ENCODE results near the gene GPR160.

The GPR160 gene

GRCh38 chr3:170037463-170038433 is at the start of gene GPR160:
GPR160 (plus strand) TSS chr3:170037995; CDS start chr3:170083973, 45,978 bp downstream.
- no peak within 1 kb of the TSS for H3K27ac ChIP-seq

DNA sequence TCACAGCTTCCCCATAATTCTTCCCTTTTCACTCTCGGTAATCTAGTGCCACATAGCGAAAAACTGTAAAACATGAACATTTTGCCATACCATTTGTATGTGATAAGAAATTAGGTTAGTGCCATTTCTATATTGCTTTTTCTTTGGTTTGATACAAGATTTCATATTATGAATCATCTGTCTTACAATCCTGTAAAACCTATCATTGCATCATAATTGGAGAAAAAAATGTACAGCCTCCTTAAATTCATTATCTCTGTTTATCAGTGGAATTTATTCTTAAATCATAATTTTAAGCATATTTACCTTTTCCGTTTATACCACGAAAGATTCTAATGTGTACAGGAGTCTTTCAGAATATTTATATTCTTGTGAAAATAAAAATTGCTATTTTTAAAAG is 47.4 kb upstream of the GPR160 start:
- Histone ChIP-seq H3K4me3 (no peak overlapping the region), H3K4me1 (no peaks in the 10 kb centered on the region), H3K9ac (no peak overlapping the region), H3K36me3 (peaks cover 73% of the 10 kb centered on the region), H3K27me3 (no peaks in the 10 kb centered on the region), H3K4me2 (no peak overlapping the region), H4K20me1 (no peaks in the 10 kb centered on the region), H3K27ac (no peak overlapping the region), H3K9me3 (no peaks in the 10 kb centered on the region)
- TF ChIP-seq Cebpa-rat (IDR thresholded peaks at IDR 0.05), result no peak

More at GRCh38 chr3:170037463-170038433, at the start of gene GPR160:
- Histone ChIP-seq H3K9me3 (peaks cover 14% of the 10 kb centered on the region; the same call in 1 of the 2 replicates), H3K27me3 (peaks cover 48% of the 10 kb centered on the region), H3K9ac (peak within 1 kb of the TSS; percentile 49), H3K4me2 (peak within 1 kb of the TSS; percentile 92), H4K20me1 (no peaks in the 10 kb centered on the region; the same call in 1 of the 2 replicates), H3K36me3 (no peaks in the 10 kb centered on the region), H3K4me1 (peaks cover 30% of the 10 kb centered on the region), H3K4me3 (peak within 1 kb of the TSS; percentile 79)
- no peak for TF ChIP-seq Cebpa-rat (IDR thresholded peaks at IDR 0.05)

GRCh38 chr3:169992156-169992555 is 45.6 kb upstream of the GPR160 start:
- Histone ChIP-seq H3K27me3 (no peaks in the 10 kb centered on the region), H3K4me1 (no peaks in the 10 kb centered on the region), H3K9me3 (no peaks in the 10 kb centered on the region), H3K4me3 (no peak overlapping the region), H3K36me3 (peaks cover 69% of the 10 kb centered on the region), H4K20me1 (no peaks in the 10 kb centered on the region), H3K27ac (no peak overlapping the region), H3K4me2 (no peak overlapping the region), H3K9ac (no peak overlapping the region)
- no peak for TF ChIP-seq Cebpa-rat (IDR thresholded peaks at IDR 0.05)

DNA sequence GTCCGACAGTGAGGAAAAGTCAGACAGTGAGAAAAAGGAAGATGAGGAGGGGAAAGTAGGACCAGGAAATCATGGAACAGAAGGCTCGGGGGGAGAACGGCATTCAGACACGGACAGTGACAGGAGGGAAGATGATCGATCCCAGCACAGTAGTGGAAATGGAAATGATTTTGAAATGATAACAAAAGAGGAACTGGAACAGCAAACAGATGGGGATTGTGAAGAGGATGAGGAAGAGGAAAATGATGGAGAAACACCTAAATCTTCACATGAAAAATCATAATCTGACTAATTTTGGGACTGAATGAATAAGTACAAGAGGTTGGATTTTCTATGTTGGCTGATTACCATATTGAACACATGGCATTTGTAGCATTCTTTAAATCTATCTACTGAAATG is 45.0 kb upstream of the GPR160 start:
- no peaks in the 10 kb centered on the region for H3K9me3 ChIP-seq
- TF ChIP-seq Cebpa-rat (IDR thresholded peaks at IDR 0.05), result no peak
- H3K27me3 ChIP-seq, result no peaks in the 10 kb centered on the region
- no peak overlapping the region for H3K27ac ChIP-seq
- no peak overlapping the region for H3K4me2 ChIP-seq
- no peak overlapping the region for H3K9ac ChIP-seq
- H3K36me3 ChIP-seq, result peaks cover 63% of the 10 kb centered on the region
- H3K4me3 ChIP-seq, result no peak overlapping the region
- H4K20me1 ChIP-seq, result no peaks in the 10 kb centered on the region
- H3K4me1 ChIP-seq, result no peaks in the 10 kb centered on the region

GRCh38 chr3:169993761-169994160 is 44.0 kb upstream of the GPR160 start:
- no peaks in the 10 kb centered on the region for H3K9me3 ChIP-seq
- no peak overlapping the region for H3K4me3 ChIP-seq
- H4K20me1 ChIP-seq, result no peaks in the 10 kb centered on the region
- H3K27me3 ChIP-seq, result no peaks in the 10 kb centered on the region
- H3K4me2 ChIP-seq, result no peak overlapping the region
- TF ChIP-seq Cebpa-rat (IDR thresholded peaks at IDR 0.05), result no peak
- peaks cover 57% of the 10 kb centered on the region for H3K36me3 ChIP-seq
- H3K4me1 ChIP-seq, result no peaks in the 10 kb centered on the region
- no peak overlapping the region for H3K27ac ChIP-seq
- H3K9ac ChIP-seq, result no peak overlapping the region

DNA sequence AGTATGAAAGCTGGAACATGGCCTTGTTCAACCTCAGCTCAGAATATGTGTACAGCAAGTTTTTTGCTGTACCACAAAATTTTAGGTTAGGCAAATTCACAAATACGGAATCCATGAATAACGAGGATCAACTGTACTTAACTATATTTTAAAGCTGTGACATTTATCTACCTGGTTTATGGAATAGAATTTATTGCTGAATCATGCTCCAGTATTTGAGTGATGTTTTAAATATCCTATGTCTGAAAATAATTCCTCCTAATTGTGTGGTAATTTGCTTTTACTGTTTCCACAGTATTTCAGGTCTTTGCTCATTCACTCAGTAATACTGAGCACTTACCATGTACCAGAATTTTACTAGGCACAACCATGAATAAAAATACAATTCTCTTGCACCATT is 41.7 kb upstream of the GPR160 start:
- TF ChIP-seq Cebpa-rat (IDR thresholded peaks at IDR 0.05), result no peak
- H3K9ac ChIP-seq, result no peak overlapping the region
- no peaks in the 10 kb centered on the region for H3K4me1 ChIP-seq
- H3K4me3 ChIP-seq, result no peak overlapping the region
- no peaks in the 10 kb centered on the region for H4K20me1 ChIP-seq
- no peaks in the 10 kb centered on the region for H3K27me3 ChIP-seq
- no peak overlapping the region for H3K27ac ChIP-seq
- peaks cover 53% of the 10 kb centered on the region for H3K36me3 ChIP-seq
- H3K4me2 ChIP-seq, result no peak overlapping the region
- H3K9me3 ChIP-seq, result no peaks in the 10 kb centered on the region

- H3K27ac ChIP-seq, result no peak overlapping the region
- H3K27me3 ChIP-seq, result no peaks in the 10 kb centered on the region
- peak; percentile 43; the same call in 1 of the 2 replicates for TF ChIP-seq Cebpa-rat (IDR thresholded peaks at IDR 0.05)
- no peak overlapping the region for H3K9ac ChIP-seq
- peaks cover 26% of the 10 kb centered on the region for H3K4me1 ChIP-seq
- H3K4me3 ChIP-seq, result no peak overlapping the region
- H3K4me2 ChIP-seq, result no peak overlapping the region
- peaks cover 29% of the 10 kb centered on the region for H3K36me3 ChIP-seq
- no peaks in the 10 kb centered on the region for H3K9me3 ChIP-seq
- H4K20me1 ChIP-seq, result no peaks in the 10 kb centered on the region
Observed at GRCh38 chr3:169998668-169999131, 39.1 kb upstream of the GPR160 start.

- no peak overlapping the region for H3K27ac ChIP-seq
- no peak overlapping the region for H3K9ac ChIP-seq
- H3K4me1 ChIP-seq, result peaks cover 27% of the 10 kb centered on the region
- TF ChIP-seq Cebpa-rat (IDR thresholded peaks at IDR 0.05), result no peak
- no peaks in the 10 kb centered on the region for H3K9me3 ChIP-seq
- H3K4me3 ChIP-seq, result no peak overlapping the region
- no peaks in the 10 kb centered on the region for H4K20me1 ChIP-seq
- no peak overlapping the region for H3K4me2 ChIP-seq
- no peaks in the 10 kb centered on the region for H3K27me3 ChIP-seq
- peaks cover 21% of the 10 kb centered on the region for H3K36me3 ChIP-seq
Observed at GRCh38 chr3:169999433-169999832, 38.4 kb upstream of the GPR160 start.

DNA sequence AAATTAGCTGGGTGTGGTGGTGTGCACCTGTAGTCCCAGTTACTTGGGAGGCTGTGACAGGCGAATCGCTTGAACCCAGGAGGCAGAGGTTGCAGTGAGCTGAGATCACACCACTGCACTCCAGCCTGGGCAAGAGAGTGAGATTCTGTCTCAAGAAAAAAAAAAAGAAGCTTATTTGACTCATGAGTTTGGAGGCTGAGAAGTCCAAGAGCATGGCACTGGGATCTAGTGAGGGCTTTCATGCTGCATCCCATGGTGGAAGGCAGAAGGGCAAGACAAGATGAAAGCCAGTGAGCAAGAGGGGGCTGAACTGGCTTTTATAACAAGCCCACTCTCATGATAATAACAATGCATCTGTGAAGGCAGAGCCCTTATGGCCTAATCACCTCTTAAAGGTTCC is 37.7 kb upstream of the GPR160 start:
- TF ChIP-seq Cebpa-rat (IDR thresholded peaks at IDR 0.05), result no peak

GRCh38 chr3:170002231-170002630 is 35.6 kb upstream of the GPR160 start:
- H3K4me1 ChIP-seq, result peaks cover 39% of the 10 kb centered on the region
- H3K27me3 ChIP-seq, result no peaks in the 10 kb centered on the region
- H3K4me2 ChIP-seq, result peak overlapping the region; percentile 71
- peak overlapping the region; percentile 62 for H3K27ac ChIP-seq
- H3K9me3 ChIP-seq, result no peaks in the 10 kb centered on the region
- no peak overlapping the region for H3K4me3 ChIP-seq
- no peak overlapping the region for H3K9ac ChIP-seq
- 0 out of 2 replicates have a peak, but pooled peaks cover 8% of the 10 kb centered on the region for H3K36me3 ChIP-seq
- no peaks in the 10 kb centered on the region for H4K20me1 ChIP-seq
- no peak for TF ChIP-seq Cebpa-rat (IDR thresholded peaks at IDR 0.05)

More for the DNA sequence above, 37.7 kb upstream of the GPR160 start:
- Histone ChIP-seq H3K4me1 (peaks cover 27% of the 10 kb centered on the region), H3K9ac (no peak overlapping the region), H3K4me2 (no peak overlapping the region), H3K27me3 (no peaks in the 10 kb centered on the region), H3K36me3 (peaks cover 20% of the 10 kb centered on the region), H4K20me1 (no peaks in the 10 kb centered on the region), H3K27ac (no peak overlapping the region), H3K9me3 (no peaks in the 10 kb centered on the region), H3K4me3 (no peak overlapping the region)

All from BLaER1 (cell line).